CD4-positive, alpha-beta T cell treated with Interleukin-4 for 1 hour (primary cell): ENCODE data around the gene XPR1.

Experiments used
- DNase-seq, 2 donors: peaks; one replicate each; pipeline ENCODE4 v3.0.0-alpha.2; 2020 to 2022

Gene XPR1

GRCh38 chr1:180615493-180616290 lies 16.1 kb upstream of the XPR1 start:
- no peak for DNase-seq

GRCh38 chr1:180616439-180616838 lies 15.4 kb upstream of the XPR1 start:
- DNase-seq = no peak

DNA sequence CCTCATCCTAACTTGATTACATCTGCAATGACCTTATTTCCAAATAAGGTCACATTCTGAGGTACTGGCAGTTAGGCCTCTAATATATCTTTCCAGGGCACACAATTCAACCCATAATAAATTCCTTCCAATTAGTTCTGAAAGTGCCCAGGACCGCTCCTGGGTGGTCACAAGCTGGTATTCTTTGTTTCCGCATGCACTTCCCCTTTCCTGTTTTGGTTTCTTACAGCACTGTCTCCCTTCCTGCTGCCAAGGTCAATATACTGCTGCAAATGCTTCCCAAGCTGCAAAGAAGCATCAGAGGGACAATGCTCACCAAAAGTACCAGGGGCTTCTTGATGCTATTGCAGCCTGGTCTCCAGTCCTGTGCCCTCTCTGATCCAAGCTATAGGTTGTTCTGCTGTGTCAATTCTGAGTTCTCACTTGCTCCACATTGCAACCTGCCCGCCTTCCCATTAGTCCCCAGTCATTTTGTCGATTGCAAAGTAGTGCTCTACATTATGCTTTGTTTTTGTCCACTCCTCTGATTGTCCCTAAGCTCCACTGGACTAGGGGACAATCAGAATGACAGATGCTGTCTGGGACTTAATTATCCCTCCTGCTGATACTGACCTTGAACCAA lies 13.9 kb upstream of the XPR1 start:
- no peak for DNase-seq

DNA sequence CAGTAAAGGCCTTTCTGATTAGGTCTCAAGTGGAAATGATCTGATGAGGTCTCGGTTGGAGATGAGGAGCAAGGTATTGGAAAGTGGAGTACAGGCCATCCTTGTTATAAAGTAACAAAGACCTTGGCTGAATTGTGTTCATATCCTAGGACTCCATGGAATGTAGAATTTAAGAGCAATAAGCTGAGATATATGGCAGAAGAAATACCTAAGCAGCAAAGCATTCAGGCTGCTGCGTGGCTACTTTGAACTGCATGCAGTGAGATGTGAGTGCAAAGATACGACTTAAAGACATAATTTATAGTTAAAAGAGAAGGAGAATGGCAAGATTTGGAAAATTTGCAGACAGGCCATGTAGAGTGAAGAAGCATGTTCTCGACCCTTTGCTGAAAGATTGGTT lies 11.2 kb upstream of the XPR1 start:
- DNase-seq = no peak

DNA sequence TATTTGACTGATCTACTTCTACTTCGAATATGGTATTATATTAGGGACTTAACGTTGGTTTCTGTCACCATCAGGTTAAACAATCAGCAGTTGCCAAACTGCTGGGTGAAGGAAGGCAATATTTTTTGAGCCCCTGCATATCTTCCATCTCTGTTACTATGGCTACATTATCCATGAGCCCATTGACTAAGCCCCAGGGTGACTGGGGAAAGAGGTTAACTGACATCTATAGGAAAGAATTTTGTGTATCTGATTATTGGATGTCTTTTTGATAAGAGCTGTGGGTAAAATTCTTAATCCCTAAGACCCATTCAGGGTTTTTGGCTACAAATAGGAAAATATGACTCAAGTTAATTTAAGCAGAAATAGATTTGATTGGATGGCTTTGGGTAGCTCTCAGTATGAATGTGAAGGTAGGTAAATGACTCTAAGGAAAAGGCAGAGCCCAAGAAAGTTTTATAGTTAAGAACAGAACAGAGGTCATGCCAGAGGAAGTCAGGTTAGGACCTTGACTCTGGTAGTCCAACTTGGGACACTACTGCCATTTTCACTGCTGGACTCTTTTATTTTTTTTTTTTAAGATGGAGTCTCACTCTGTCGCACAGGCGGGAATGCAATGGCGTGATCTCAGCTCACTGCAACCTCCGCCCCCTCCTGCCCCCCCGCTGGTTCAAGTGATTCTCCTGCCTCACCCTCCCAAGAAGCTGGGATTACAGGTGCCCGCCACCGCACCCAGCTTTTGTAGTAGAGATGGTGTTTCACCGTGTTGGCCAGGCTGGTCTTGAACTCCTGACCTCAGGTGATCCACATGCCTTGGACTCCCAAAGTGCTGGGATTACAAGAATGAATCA lies 8.9 kb upstream of the XPR1 start:
- DNase-seq = no peak

GRCh38 chr1:180623579-180624347 lies 8.1 kb upstream of the XPR1 start:
- DNase-seq = no peak

GRCh38 chr1:180626711-180627110 lies 5.1 kb upstream of the XPR1 start:
- DNase-seq = no peak

DNA sequence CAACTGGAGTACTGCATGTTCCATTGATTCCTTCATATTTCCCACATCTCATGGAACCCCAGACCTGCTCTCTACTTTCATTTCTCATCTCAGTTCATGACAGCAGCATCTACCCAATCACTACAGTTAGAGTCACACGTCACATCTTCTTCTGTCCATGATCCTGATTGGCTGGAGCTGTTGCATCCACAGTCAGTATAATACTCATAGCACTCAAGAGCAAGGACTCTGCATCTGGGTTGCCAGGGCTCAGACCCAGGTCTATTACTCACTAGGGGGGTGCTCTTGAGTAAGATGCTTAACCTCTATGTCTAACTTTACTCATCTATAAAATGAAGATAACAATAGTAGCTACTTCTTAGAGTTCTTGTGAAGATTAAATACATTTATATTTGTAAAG lies 4.4 kb upstream of the XPR1 start:
- DNase-seq = no peak

GRCh38 chr1:180628646-180629045 lies 3.2 kb upstream of the XPR1 start:
- no peak for DNase-seq

DNA sequence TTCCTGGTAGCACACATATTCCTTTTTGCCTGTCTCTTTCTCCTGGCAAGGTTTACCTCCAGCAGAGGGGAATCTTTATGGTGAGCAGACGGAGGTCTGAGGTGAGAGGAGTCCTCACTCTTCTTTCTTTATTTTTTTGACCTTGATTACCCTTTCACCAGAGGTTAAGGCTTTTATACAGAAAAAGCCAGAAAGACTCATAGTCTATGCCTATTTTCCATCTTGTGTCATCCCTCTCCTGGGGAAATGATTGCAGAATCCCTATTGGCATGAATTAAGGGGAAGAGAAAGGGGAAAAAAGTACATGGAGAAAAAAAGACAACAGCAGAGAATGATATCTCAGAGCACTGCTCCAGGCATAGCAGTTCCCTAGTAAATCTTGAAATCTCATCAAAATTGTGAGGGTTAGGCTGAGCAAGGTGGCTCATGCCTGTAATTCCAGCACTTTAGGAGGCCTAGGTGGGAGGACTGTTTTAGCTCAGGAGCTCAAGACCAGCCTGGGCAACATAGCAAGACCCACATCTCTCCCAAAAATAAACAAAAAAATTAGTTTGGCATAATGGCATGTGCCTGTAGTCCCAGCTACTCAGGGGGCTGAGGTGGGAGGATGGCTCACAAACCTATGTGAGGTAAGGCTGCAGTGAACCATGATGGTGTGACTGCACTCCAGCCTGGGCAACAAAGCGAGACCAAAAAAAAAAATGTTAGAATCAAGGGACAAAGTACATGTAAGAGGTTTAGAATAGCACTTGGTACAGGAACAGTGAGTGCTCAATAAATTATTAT lies 1.2 kb upstream of the XPR1 start:
- no peak for DNase-seq

GRCh38 chr1:180631194-180631765 lies 542 bp upstream of the XPR1 start:
- DNase-seq = no peak

DNA sequence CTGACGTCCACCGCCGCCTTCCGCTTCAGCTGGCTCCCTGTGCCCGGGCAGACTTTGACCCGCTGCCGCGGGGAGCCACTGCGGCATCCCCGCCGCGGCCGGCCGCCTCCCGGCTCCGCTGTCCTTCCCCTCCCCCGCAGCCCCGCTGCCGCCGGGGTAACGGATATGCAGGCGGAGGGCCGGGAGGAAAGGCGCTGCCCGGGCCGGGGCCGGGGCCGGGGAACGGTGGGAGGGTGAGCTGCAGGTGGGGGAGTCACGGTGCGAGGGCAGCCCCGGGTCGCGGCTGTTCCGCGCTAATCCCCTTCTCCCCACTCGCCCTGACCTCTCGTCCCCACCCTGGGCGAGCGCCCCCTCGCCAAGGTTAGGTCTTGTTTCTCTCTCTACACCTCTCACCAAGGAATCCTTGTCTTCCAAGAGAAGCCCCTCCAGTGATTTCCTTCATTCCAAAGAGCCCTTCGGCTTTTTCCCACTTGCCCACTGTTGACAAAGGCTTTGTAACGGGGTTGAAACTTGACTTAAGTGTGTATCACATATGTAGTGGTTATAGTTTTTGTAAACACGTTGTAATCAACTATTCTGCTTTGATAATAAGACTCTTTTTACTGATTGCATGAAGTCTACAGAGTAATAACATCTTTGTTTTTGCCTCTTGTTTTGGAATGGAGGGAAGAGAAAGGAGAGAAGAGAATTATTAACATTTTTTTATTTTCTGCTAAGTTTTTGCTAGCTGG lies 669 bp downstream of the XPR1 start:
- peak in 1 of 2 donors; percentile 50 for DNase-seq

GRCh38 chr1:180633057-180634056 lies 1.5 kb downstream of the XPR1 start:
- no peak for DNase-seq

GRCh38 chr1:180636138-180636537 lies 4.3 kb downstream of the XPR1 start:
- no peak for DNase-seq

DNA sequence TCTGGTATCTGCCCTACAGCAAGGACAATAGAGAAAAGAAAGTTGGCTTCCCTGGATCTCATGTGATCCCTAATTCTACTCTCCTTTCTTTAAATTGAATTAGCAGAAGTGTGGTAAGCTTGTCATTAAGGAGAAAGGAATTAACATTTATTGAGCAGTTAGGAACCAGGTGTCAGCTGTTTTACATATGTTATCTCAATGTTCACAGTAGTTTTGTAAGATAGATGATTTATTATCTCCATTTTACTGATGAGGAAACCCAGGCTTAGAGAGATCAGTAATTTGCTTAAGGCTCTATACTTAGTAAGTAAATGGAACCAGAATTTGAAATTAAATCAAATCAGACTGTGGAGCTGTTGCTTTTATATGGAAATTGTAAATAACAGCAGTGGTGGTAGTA lies 8.0 kb downstream of the XPR1 start:
- DNase-seq = no peak

GRCh38 chr1:180640531-180640949 lies 8.7 kb downstream of the XPR1 start:
- no peak for DNase-seq

- no peak for DNase-seq
Observed at GRCh38 chr1:180641662-180642061, 9.8 kb downstream of the XPR1 start.

GRCh38 chr1:180642781-180643180 lies 11.0 kb downstream of the XPR1 start:
- DNase-seq = no peak

DNA sequence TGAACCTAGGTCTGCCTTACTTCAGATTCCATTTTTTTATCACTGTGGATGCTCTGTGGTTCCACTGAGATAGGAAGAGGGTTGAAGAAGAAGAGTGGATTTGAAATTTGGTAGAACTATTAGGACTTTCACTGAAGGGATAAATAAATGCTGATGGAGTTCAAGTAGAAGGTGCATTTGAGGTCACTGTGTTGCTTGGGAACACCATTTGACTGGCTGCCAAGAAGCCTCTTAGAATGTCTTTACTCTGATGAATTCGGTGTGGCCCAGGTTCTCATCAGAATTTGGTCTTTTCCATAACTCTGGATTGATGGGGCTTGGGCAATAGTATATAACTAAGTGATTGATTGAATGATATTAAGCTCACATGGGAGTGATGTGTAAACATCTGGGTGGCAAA lies 11.9 kb downstream of the XPR1 start:
- no peak for DNase-seq
